ENCODE results near the gene MTA3.
"Not testable (repeated sequence)": the region's sequence is repeated elsewhere in the genome, so short reads cannot be mapped to it uniquely, and the experiment has no call there.

The MTA3 gene

DNA sequence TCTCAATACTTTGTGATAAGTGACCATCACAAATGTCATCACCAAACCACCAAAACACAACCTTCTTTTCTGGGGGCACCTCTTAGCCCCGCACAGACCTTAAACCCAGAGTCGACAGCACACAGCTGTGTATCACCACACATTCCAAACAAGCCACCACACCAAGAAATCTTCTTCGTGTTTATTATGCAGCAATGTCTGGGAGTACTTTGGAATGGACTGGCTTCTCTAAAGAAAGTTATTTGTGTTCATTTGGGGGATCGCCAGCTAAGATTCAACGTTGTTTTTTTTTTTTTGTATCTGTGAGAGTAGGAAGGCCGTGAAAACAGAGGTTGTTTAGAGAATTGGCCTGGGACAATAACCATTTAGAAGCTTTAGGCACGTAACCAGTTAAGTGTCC, 1.1 kb upstream of the MTA3 start:
- DNase-seq (ENCODE audit: low read depth) = no peak

DNA sequence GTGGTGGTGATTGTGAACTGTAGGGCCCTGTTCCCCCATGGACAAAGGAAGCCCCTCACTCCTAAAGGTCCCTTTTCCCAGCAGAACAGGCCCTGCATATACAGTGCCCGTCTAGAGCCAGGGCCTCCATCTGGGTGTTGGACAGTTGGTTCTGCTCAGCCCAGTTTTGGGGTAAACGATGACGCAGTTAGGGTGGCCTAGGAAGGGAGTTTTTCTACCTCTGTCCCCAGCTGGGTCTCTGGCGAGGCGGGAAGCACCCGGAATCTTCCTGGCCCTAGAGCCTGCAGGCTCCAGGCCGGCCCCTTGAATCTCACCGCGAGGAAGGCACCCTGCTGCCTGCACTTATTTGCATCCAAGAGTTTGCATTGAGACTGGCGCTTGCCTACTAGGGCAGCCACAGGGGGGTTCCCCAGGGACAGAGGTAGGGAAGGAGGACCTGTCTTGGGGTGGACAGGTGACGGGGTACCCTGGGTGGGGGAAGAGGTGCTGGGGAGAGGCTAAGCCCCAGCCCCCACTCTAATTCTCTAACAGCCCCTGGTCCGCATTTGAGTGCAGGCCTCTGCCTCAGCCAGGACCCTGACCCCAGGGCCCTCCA, 529 bp upstream of the MTA3 start:
- no peak for DNase-seq (ENCODE audit: low read depth)

DNA sequence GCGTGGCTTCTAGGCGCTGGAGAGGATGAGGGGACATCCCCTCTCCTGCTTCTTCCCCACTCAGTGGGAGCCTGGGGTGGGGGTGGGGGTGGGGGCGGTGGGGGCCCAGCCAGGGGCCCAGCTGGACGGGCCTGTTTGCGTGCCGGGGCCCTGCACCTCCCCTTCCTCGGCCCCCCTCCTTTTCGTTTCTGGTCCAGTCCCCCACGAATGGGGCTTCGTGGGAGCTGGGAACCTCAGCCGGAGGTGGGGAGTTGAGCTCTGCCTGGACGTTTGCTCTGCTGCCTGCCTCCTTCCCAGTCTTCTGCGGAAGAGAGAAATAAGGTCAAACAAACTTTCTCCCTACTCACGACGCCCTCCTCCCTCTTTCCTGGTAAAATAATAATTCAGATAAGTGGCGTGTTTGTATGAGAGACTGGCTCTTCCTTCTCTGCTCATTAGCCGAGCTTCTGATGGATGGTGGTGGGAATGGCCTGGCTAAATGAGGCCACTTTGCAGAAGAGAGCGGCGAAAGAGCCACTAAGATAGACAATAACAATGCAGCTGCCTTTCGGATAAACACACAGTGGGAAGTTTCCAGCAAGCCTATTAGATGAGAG, 782 bp downstream of the MTA3 start:
- DNase-seq (ENCODE audit: low read depth) = no peak

DNA sequence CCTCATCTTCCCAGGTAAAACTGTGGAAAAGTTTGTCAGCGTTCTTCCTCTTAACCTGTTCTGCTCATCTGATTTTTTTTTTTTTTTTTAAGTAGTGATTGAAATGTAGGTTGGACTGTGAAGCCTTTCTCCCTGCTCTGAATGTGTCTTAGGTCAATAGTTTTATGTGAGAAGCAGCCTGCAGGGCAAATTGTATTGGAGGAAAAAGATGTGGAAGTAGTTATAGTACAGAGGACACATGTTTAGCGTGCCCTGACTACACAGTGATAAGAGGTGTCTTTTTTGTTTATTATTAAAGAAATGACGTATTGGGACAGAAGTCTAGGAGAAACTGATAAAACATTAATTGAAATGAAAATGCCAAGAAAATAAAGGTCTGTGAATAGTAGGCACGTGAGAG, 1.5 kb downstream of the MTA3 start:
- no peak for DNase-seq (ENCODE audit: low read depth)

DNA sequence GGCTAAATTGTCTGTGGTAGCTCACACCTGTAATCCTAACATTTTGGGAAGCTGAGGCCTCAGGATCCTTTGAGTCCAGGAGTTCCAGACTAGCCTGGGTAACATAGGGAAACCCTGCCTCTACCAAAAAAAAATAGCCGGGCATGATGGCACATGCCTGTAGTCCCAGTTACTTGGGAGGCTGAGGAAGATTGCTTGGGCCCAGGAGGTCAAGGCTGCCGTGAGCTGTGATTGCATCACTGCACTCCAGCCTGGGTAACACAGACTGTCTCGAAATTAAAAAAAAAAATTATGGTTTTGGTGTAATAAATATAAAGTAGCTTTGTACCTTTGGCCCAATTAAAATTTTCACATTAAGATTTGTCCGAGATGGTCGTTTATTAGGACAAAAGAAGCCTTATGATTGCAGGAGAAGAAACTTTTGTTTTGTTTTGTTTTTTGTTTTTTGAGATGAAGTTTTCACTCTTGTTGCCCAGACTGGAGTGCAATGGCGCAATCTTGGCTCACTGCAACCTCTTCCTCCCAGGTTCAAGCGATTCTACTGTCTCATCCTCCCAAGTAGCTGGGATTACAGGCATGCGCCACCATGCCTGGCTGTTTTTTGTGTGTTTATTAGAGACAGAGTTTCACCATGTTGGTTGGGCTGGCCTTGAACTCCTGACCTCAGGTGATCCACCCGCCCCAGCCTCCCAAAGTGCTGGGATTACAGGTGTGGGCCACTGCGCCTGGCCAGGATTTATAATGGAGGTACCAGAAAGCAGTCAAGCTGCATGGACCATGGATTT, 4.1 kb downstream of the MTA3 start:
- DNase-seq (ENCODE audit: low read depth) = no peak

DNA sequence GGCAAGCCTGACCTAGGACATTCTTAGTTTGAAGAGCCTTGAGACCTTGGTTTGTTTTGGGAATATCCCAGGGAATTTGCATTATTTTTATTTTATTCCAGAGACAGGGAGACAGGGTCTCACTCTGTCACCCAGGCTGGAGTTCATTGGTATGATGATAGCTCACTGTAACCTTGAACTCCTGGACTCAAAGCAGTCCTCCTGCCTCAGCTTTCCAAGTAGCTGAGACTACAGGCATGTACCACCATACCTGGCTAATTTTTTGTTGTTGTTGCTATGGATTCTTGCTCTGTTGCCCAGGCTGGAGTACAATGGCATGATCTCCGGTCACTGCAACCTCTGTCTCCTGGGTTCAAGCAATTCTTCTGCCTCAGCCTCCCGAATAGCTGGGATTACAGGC, 4.8 kb downstream of the MTA3 start:
- no peak for DNase-seq (ENCODE audit: low read depth)

DNA sequence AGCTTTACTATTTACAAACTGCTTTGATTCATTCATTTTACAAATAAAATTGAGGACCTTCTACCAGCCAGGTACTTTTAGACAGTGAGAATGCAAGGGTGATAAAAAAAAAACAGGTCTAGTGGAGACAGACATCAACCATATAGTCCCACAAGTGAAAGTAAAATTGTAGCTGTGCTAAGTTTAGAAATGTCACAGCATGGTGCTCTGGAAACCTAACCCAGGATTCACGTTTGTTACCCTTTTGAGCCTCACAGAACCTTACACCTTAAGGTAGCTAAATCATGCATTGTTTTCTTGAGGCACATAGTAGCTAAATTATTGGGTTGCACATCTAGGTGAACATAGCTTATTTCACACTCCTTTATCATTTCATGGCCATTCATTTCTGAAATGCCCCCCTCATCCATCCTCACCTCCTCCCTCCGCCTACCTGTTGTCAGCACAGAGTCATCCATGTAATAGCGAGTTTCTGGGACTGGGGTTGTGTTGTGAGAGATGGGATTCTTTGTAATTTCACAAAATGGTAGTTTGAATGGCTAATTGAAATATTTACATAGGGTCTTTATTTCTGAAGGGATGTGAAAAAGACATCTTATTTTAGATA, 7.1 kb downstream of the MTA3 start:
- DNase-seq (ENCODE audit: low read depth) = no peak

DNA sequence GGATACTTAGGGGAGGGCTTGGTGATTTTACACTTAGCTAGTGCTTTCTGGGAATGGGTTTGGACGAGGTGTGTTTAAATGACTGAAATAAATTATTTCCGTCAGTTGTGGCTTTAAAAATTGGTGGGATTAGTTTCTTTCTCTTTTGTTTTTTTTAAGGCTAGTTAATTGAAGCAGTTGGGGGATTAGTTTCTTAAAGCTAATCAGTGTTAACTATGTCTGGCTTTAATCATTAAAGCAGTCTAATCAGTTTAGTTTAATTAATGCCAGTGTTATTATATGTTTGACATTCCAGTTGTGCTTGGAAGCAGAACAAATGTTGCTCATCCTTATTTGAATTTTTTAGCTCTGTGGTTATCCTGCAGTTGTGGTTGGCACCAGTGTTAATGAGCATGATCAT, 10.2 kb downstream of the MTA3 start:
- no peak for DNase-seq (ENCODE audit: low read depth)

DNA sequence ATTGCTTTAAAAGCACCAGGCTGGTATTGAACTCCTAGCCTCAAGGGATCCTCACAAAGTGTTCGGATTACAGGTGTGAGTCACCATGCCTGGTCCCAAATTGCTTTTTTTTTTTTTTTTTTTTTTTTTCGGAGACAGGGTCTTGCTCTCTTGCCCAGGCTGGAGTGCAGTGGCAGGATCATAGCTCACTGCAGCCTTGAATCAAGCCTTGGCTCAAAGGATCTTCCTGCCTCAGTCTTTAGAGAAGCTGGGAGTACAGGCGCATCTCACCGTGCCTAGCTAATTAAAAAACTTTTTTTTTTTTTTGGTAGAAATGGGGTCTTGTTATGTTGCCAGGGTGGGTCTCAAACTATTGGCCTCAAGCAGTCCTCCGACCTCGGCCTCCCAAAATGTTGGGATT, 12.8 kb downstream of the MTA3 start:
- no peak for DNase-seq (ENCODE audit: low read depth)

DNA sequence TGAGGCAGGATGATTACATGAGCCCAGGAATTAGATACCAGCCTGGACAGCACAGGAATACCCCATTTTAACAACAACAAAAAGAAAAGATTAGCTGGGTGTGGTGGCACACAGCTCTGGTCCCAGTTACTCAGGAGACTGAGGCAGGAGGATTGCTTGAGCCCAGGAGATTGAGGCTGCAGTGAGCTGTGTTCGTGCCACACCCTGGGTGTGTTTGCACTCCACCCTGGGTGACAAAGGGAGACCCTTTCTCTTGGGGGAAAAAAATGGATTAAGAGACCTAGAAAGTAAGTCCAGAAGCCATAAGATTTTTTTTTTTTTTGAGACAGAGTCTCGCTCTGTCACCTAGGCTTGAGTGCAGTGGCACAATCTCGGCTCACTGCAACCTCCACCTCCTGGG, 16.2 kb downstream of the MTA3 start:
- not testable (repeated sequence) for DNase-seq (ENCODE audit: low read depth)

DNA sequence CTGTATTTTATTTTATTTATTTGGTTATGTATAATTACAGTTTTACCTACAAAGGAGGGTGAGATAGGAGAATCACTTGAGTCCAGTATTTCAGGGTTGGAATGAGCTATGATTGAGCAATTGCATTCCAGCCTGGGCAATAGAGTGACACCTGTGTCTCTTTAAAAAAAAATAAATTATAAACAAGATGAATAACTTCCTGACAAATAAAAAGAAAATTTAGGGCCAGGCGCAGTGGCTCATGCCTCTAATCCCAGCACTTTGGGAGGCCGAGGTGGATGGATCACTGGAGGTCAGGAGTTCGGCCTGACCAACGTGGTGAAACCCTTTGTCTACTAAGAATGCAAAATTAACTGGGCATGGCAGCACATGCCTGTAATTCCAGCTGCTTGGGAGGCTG, 17.3 kb downstream of the MTA3 start:
- no peak for DNase-seq (ENCODE audit: low read depth)

DNA sequence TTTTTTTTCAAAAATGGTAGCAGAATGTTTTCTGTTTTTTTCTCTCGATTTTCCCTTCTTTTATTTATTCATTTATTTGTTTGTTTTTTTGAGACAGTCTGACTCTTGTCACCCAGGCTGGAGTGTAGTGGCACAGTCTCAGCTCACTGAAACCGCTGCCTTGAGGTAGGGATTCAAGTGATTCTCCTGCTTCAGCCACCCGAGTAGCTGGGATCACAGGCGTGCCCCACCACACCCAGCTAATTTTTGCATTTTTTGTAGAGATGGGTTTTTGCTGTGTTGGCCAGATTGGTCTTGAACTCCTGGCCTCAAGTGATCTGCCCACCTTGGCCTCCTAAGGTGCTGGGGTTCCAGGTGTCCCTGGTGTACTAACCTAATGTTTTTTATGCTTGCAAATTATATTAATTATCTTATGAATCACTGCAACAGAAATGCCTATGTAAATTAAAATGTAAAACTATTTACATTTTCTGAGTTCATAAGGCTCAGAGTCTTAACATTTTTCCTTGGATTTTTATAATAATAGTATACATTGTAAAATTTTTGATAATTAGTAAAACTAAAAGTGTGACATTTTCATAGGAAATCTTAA, 19.2 kb downstream of the MTA3 start:
- no peak for DNase-seq (ENCODE audit: low read depth)

DNA sequence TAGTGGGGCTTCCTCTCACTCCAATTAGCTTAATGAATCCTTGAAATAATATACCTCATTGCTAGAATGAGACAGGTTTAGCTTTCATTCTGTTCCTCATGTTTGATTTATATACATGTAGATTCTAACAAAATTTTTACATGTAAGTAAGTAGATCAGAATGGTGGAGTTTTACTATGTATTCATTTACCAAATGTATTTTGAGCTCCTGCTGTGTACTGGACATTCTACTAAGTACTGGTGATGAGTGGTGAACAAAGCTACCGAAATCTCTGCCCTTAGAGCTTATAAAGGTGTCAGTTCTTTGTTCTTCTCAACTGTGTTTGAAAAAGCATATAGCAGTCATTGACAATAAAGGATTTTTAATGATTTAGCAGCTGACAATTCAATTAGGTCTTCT, 19.7 kb downstream of the MTA3 start:
- DNase-seq (ENCODE audit: low read depth) = no peak

DNA sequence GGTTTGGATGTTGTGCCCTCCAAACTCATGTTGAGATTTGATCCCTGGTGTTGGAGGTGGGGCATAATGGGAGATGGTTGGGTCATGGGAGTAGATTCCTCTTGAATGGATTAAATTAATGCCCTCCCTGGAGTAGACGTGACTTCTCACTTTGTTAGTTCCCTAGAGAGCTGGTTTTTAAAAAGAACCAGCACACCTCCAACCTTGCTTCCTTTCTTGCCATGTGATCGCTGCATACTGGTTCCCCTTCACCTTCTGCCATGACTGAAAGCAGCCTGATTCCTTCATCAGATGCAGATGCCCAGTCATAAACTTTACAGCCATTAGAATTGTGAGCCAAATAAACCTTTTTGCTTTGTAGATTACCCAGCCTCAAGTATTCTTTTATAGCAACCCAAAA, 21.7 kb downstream of the MTA3 start:
- DNase-seq (ENCODE audit: low read depth) = no peak

DNA sequence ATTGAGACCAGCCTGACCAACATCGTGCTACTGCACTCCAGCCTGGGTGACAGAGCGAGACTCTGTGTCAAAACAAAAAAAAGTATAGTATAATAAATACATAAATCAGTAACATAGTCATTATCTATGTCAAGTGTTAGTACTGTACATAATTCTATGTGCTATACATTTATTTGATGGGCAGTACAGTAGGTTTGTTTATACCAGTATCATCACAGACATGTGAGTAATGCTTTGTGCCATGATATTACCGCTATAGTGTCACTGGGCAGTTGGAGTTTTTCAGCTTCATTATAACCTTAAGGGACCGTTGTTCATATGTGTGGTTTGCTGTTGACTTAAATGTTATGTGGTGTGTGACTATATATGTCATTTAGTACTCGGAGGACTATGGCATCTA, 24.9 kb downstream of the MTA3 start:
- no peak for DNase-seq (ENCODE audit: low read depth)

DNA sequence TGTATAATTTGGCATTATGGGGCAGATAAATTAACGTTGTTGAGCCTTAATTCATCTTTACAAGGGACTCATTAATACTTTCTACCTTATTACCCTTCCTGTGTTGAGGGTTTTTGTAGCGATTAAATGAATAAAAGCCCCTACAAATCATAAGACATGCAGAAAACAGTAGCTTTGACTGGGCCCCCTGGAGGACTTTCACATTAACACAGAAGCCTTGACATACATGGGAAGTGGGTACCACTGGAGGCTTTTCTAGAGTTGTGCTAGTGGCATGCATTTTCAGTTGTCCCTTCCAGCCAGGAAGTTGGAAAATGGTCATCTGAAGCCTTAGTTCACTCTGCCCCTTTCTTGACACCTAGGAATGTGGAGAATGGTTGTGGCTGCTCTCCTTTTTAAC, 30.2 kb downstream of the MTA3 start:
- DNase-seq (ENCODE audit: low read depth) = no peak

DNA sequence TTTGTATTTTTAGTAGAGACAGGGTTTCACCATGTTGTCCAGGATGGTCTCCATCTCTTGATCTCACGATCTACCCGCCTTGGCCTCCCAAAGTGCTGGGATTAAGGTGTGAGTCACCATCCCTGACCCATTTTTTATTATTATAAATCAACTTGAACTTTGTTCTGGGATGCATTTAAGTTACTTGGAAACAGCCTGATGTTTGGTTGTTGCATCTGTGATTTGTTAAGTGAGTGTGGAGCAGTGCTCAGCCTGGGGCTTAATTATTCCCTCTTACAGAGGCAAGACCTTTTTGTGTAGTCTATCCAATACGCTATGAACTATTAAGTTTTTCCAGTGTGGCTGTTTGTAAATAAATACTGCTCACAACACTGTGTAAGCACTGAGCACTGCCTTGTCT, 32.6 kb downstream of the MTA3 start:
- no peak for DNase-seq (ENCODE audit: low read depth)

DNA sequence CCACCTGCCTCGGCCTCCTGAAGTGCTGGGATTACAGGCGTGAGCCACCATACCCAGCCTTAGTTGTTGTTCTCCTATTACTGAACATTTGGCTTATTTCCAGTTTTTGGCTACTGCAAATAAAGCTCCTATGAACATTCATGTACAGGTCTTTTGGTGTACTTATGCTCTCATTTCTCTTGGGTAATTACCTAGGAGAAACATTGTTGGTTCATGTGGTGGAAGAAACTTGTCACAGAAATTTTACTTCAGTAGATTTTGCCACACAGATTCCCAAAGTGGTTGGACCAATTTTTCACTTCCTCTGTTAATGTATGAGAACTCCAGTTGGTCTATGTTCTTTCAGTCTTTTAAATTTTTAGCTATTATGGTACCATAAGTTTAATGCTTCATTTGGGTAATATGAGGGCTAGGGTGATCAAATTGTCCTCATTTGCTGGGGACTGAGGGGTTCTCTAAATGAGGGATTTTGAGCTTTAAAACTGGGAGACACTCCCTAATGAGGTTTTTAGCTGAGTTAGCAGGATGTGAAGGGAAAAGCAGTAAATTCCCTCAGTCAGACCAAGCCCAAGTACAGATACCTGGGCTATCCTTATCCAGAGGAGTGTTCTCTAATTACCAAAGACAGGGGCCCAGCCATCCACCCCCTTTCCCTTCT, 33.9 kb downstream of the MTA3 start:
- no peak for DNase-seq (ENCODE audit: low read depth)

DNA sequence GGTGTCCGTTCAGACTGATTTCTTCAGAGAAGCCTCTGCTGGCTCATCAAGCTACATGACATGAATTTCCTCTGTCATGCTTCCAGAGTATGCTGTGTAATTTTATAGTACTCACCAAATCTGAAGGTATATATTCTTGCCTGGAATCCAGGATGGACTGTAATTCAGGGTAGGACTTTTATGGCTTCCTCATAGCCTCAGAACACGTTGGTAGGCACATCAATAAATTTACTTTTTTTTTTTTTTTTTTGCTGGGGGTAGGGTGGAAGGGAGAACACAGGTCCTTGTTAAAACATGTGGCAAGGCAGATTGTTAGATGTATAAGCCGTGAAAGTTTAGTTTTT, 34.4 kb downstream of the MTA3 start:
- no peak for DNase-seq (ENCODE audit: low read depth)

DNA sequence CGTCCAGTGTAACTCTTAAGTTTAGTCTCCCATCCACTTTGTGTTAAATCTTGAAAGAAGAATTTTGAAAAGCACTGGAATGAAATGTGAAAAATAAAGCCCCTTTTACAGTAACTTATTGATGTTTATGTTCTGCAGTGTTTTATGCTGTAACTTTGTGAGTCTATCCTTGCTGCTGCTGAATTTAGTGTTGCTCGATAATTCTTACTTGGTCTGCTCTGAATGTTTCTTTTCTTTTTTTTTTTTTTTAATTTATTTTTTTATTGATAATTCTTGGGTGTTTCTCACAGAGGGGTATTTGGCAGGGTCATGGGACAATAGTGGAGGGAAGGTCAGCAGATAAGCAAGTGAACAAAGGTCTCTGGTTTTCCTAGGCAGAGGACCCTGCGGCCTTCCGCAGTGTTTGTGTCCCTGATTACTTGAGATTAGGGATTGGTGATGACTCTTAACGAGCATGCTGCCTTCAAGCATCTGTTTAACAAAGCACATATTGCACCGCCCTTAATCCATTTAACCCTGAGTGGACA, 36.0 kb downstream of the MTA3 start:
- not testable (repeated sequence) for DNase-seq (ENCODE audit: low read depth)

DNA sequence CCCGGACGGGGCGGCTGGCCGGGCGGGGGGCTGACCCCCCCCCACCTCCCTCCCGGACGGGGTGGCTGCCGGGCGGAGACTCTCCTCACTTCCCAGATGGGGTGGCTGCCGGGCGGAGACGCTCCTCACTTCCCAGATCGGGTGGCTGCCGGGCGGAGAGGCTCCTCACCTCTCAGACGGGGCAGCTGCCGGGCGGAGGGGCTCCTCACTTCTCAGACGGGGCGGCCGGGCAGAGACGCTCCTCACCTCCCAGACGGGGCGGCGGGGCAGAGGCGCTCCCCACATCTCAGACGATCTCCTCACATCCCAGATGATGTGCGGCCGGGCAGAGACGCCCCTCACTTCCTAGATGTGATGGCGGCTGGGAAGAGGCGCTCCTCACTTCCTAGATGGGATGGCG, 37.7 kb downstream of the MTA3 start:
- not testable (repeated sequence) for DNase-seq (ENCODE audit: low read depth)

DNA sequence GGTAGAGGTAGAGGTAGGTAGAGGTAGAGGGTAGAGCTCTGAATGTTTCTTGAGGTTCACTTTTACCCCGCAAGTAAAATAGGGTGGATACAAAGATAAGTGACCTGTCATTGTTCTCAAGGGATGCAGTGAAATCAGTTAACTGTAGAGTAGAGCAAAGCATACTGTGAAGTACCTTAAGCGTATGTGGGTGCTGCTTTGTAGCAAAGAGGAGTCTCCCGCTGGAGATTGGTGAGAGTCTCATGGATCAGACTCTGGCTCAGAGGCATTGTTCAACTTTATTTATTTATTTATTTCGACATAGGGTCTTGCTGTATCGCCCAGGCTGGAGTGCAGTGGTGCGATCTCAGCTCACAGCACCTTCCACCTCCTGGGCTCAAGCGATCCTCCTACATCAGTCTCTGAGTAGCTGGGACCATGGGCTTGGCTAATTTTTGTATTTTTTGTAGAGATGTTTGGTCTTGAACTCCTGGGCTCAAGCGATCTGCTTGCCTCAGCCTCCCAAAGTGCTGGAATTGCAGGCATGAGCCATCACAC, 38.7 kb downstream of the MTA3 start:
- no peak for DNase-seq (ENCODE audit: low read depth)

Data from stimulated activated CD4-positive, alpha-beta T cell treated with anti-CD3 and anti-CD28 coated beads, Interleukin-2, amount 100 ng/mL, for 4 hours (primary cell).